Testis (tissue), 3 donors: ENCODE data around the gene FBXO44. TPM values are rescaled to one million over a fixed set of nuclear protein-coding genes. Genes with fewer than 3 reads are reported as not detected.
A peak's percentile ranks its signal among the peaks of the same experiment; 100 is the strongest.

Experiments
- DNase-seq: peaks from one replicate; pipeline ENCODE4 v3.0.0-alpha.2; 2019
- H3K27ac ChIP-seq, 2 donors: fragments of 200-600 bp; sonication (generic); one replicate each; pipeline ENCODE4 v1.5.1; 2019
- H3K27me3 ChIP-seq: fragments of 200-600 bp; sonication (generic); one replicate; pipeline ENCODE4 v1.5.1; 2019
- H3K36me3 ChIP-seq: fragments of 200-600 bp; sonication (generic); one replicate; pipeline ENCODE4 v1.5.1; 2017; ENCODE audit warnings: low read depth; ENCODE audit errors: missing control alignments
- H3K4me1 ChIP-seq: fragments of 200-600 bp; sonication (generic); one replicate; pipeline ENCODE4 v1.5.1; 2019
- H3K4me3 ChIP-seq, 2 donors: fragments of 200-600 bp; sonication (generic); one replicate each; pipeline ENCODE4 v1.5.1; 2017 to 2019
- H3K9me3 ChIP-seq: fragments of 200-600 bp; sonication (generic); one replicate; pipeline ENCODE4 v1.5.1; 2017
- CTCF ChIP-seq, 3 experiments: fragments of 450-650 bp in 2 of 3; fragments of 200-600 bp in 1 of 3; sonication (generic) in 1 of 3; IDR thresholded peaks; one replicate each; pipeline ENCODE4 v1.5.1; 2016 to 2019; ENCODE audit warnings: antibody characterized with exemption in 3 of 3, mild to moderate bottlenecking in 2 of 3, moderate library complexity in 1 of 3
- POLR2A ChIP-seq: fragments of 450-650 bp; IDR thresholded peaks from one replicate; pipeline ENCODE4 v1.6.1; 2017; ENCODE audit warnings: antibody characterized with exemption, mild to moderate bottlenecking, moderate library complexity
- WGBS, 2 donors: methylation state at CpG; one replicate each; pipeline ENCODE4 v1.1.5; 2018; 5-methylcytosine and 5-hydroxymethylcytosine counted together
- intact Hi-C: fragments of 100-400 bp; cut with DNase I; formaldehyde crosslinking; loops from one replicate; pipeline ENCODE4 v1.15.1; 2023; ENCODE audit warnings: low total_unique reads
- polyA plus RNA-seq: library from polyadenylated mRNA; stranded (reverse); fragments of 350-450 nt; fragmentation: Illumina TruSeq; extraction: RNeasy Lipid Tissue Mini Kit (QIAGEN cat#74804); gene quantifications from one replicate; pipeline ENCODE4 v1.2.3, GENCODE V29; 2014; ENCODE audit warnings: low read depth, low replicate concordance; ENCODE audit not compliant: insufficient read depth
- total RNA-seq, 2 donors: library from RNA; depleted of rRNA; stranded (reverse); fragments of >200 nt; gene quantifications; one replicate each; pipeline ENCODE4 v1.2.3, GENCODE V29; 2016

The FBXO44 gene
- total and polyA plus RNA-seq, 3 donors from 2014 or later, result 28.0 to 36.4 (median 31.3) TPM

- intact Hi-C loops, result no loop called here
- Histone ChIP-seq H3K36me3 (no peaks in the 10 kb centered on the region), H3K4me1 (peaks cover 40% of the 10 kb centered on the region), H3K27me3 (no peaks in the 10 kb centered on the region), H3K4me3 (no peak overlapping the region), H3K9me3 (no peaks in the 10 kb centered on the region), H3K27ac (no peak overlapping the region)
- TF ChIP-seq POLR2A (no peak), CTCF (IDR thresholded peaks at IDR 0.05) (no peak)
- WGBS, 2 donors, result 88 to 91% methylated on average over 11 of the region's 11 CpGs
- DNase-seq, result no peak
These were observed 2.4 kb upstream of the FBXO44 start for GRCh38 chr1:11652203-11652780.

GRCh38 chr1:11653101-11653860, 1.4 kb upstream of the FBXO44 start:
- H3K4me1 ChIP-seq, result peaks cover 34% of the 10 kb centered on the region
- peak overlapping the region; percentile 38 to 55 for H3K27ac ChIP-seq
- H3K4me3 ChIP-seq, result no peak overlapping the region
- no peaks in the 10 kb centered on the region for H3K27me3 ChIP-seq
- H3K36me3 ChIP-seq, result no peaks in the 10 kb centered on the region
- DNase-seq, result no peak
- 54 to 63% methylated on average over 10 to 17 of the region's 17 CpGs for WGBS, 2 donors
- no peaks in the 10 kb centered on the region for H3K9me3 ChIP-seq
- intact Hi-C loops, result no loop called here
- no peak for TF ChIP-seq POLR2A
- no peak for TF ChIP-seq CTCF (IDR thresholded peaks at IDR 0.05)

- Histone ChIP-seq H3K27ac (peak overlapping the region; percentile 38 to 55), H3K4me3 (peak overlapping the region; percentile 71), H3K27me3 (no peaks in the 10 kb centered on the region), H3K9me3 (no peaks in the 10 kb centered on the region), H3K4me1 (peaks cover 28% of the 10 kb centered on the region), H3K36me3 (no peaks in the 10 kb centered on the region)
- WGBS, 2 donors, result 22 to 51% methylated on average over 4 to 7 of the region's 7 CpGs
- intact Hi-C loops, result no loop called here
- TF ChIP-seq CTCF (IDR thresholded peaks at IDR 0.05), result no peak
- TF ChIP-seq POLR2A, result no peak
- no peak for DNase-seq
These were observed 878 bp upstream of the FBXO44 start for GRCh38 chr1:11653861-11654136.

GRCh38 chr1:11654939-11655808, 497 bp downstream of the FBXO44 start:
- H3K27me3 ChIP-seq, result no peaks in the 10 kb centered on the region
- H3K27ac ChIP-seq, result peak overlapping the region in 1 of 2 donors; percentile 39
- H3K4me1 ChIP-seq, result peaks cover 15% of the 10 kb centered on the region
- no peaks in the 10 kb centered on the region for H3K9me3 ChIP-seq
- 7 to 8% methylated on average over 8 to 26 of the region's 45 CpGs for WGBS, 2 donors
- intact Hi-C loops, result no loop called here
- no peak for DNase-seq
- peak overlapping the region; percentile 71 for H3K4me3 ChIP-seq
- TF ChIP-seq POLR2A, result no peak
- H3K36me3 ChIP-seq, result no peaks in the 10 kb centered on the region

GRCh38 chr1:11657654-11658053, 3.0 kb downstream of the FBXO44 start:
- Histone ChIP-seq H3K4me1 (peaks cover 8% of the 10 kb centered on the region), H3K4me3 (no peak overlapping the region), H3K27me3 (no peaks in the 10 kb centered on the region), H3K36me3 (no peaks in the 10 kb centered on the region), H3K9me3 (no peaks in the 10 kb centered on the region), H3K27ac (no peak overlapping the region)
- TF ChIP-seq POLR2A, result no peak
- no peak for TF ChIP-seq CTCF (IDR thresholded peaks at IDR 0.05)
- intact Hi-C loops, result no loop called here
- no peak for DNase-seq
- 74 to 75% methylated on average over 6 of the region's 6 CpGs for WGBS, 2 donors
